ENCODE data around the gene PIGP.

Gene PIGP

GRCh38 chr21:37065561-37066177 lies 7.2 kb downstream of the PIGP start:
- DNase-seq (ENCODE audit: low read depth), result no peak
- no peak overlapping the region for H3K4me3 ChIP-seq (ENCODE audit: control insufficient read depth, low read depth, low read length)
- TF ChIP-seq CTCF (IDR thresholded peaks at IDR 0.05; ENCODE audit: control insufficient read depth, insufficient read depth, low read depth, low read length, missing control alignments), result no peak

GRCh38 chr21:37064841-37065240 lies 8.0 kb downstream of the PIGP start:
- TF ChIP-seq CTCF (IDR thresholded peaks at IDR 0.05; ENCODE audit: control insufficient read depth, insufficient read depth, low read depth, low read length, missing control alignments), result no peak
- no peak overlapping the region for H3K4me3 ChIP-seq (ENCODE audit: control insufficient read depth, low read depth, low read length)
- no peak for DNase-seq (ENCODE audit: low read depth)

- no peak for DNase-seq (ENCODE audit: low read depth)
- no peak for TF ChIP-seq CTCF (IDR thresholded peaks at IDR 0.05; ENCODE audit: control insufficient read depth, insufficient read depth, low read depth, low read length, missing control alignments)
- no peak overlapping the region for H3K4me3 ChIP-seq (ENCODE audit: control insufficient read depth, low read depth, low read length)
Measured at GRCh38 chr21:37063433-37063832, 9.4 kb downstream of the PIGP start.

- no peak for TF ChIP-seq CTCF (IDR thresholded peaks at IDR 0.05; ENCODE audit: control insufficient read depth, insufficient read depth, low read depth, low read length, missing control alignments)
- no peak overlapping the region for H3K4me3 ChIP-seq (ENCODE audit: control insufficient read depth, low read depth, low read length)
Measured at GRCh38 chr21:37062593-37062935, 10.3 kb downstream of the PIGP start.

GRCh38 chr21:37061926-37062592 lies 10.8 kb downstream of the PIGP start:
- no peak overlapping the region for H3K4me3 ChIP-seq (ENCODE audit: control insufficient read depth, low read depth, low read length)
- peak; percentile 23 for DNase-seq (ENCODE audit: low read depth)
- TF ChIP-seq CTCF (IDR thresholded peaks at IDR 0.05; ENCODE audit: control insufficient read depth, insufficient read depth, low read depth, low read length, missing control alignments), result no peak

More at GRCh38 chr21:37062593-37062935, 10.3 kb downstream of the PIGP start:
- DNase-seq (ENCODE audit: low read depth), result no peak

- no peak overlapping the region for H3K4me3 ChIP-seq (ENCODE audit: control insufficient read depth, low read depth, low read length)
- peak; percentile 22 for TF ChIP-seq CTCF (IDR thresholded peaks at IDR 0.05; ENCODE audit: control insufficient read depth, insufficient read depth, low read depth, low read length, missing control alignments)
- DNase-seq (ENCODE audit: low read depth), result peak; percentile 88
Measured at GRCh38 chr21:37060296-37060695, 12.6 kb downstream of the PIGP start.
